HepG2 (cell line): Measurements from ENCODE around the gene CHRNB1. TPM values are rescaled to one million over a fixed set of nuclear protein-coding genes. Genes with fewer than 3 reads are reported as not detected.

Source experiments
- ATAC-seq: fragments of 200-7000 bp; cut with Tn5 transposase; 3 replicates; pipeline ENCODE4 v1.9.1; 2020; ENCODE audit warnings: mild to moderate bottlenecking, moderate library complexity
- BruUV-seq: library from RNA; stranded (reverse); fragments of 400-500 nt; replicated peaks from 2 replicates; lab custom pipeline; 2021; lab: Mats Ljungman, UMichigan
- CTCF ChIA-PET: fragments of 300-600 bp; formaldehyde crosslinking; extraction: SDS; loops from one replicate; lab custom pipeline; 2021; ENCODE audit warnings: low total read pairs, inconsistent platforms, low intra/inter-chr PET ratio; lab: Yijun Ruan, JAX
- POLR2A ChIA-PET: fragments of 350-600 bp; sonication (Branson Sonifier 250); formaldehyde crosslinking; loops from one replicate; lab custom pipeline; 2020; ENCODE audit warnings: antibody characterized with exemption, inconsistent platforms; lab: Yijun Ruan, JAX
- DNase-seq: peaks from one replicate; pipeline ENCODE4 v3.0.0-alpha.2; 2015; ENCODE audit warnings: low spot score
- FAIRE-seq: peaks from 3 replicates; lab custom pipeline; 2011; peaks lifted over from hg19 to GRCh38; lab: Jason Lieb, UNC
- H2AFZ ChIP-seq: one replicate; pipeline ENCODE4 v1.6.1; 2011; ENCODE audit warnings: low read length, inconsistent platforms
- H3K27ac ChIP-seq: fragments of 300-600 bp; 3 replicates; pipeline ENCODE4 v1.8.0; 2011; ENCODE audit warnings: mixed run types, mild to moderate bottlenecking, mixed read lengths, low read length, inconsistent platforms; ENCODE audit not compliant: insufficient read depth; ENCODE audit errors: extremely low read length
- H3K27me3 ChIP-seq, 2 experiments: fragments of 200-600 bp in 1 of 2; 2 replicates in 1 of 2; 3 replicates in 1 of 2; pipeline versions ENCODE4 v1.6.0 to v1.8.0; 2011; ENCODE audit warnings: low read length in 2 of 2, mild to moderate bottlenecking in 2 of 2, moderate library complexity in 2 of 2, inconsistent platforms in 1 of 2; ENCODE audit not compliant: insufficient read depth in 2 of 2, control insufficient read depth in 1 of 2
- H3K36me3 ChIP-seq, 2 experiments: fragments of 200-600 bp in 1 of 2; replicated peaks in 1 of 2; 2 replicates in 1 of 2; 3 replicates in 1 of 2; pipeline versions ENCODE4 v1.5.1 to v1.8.0; 2011; ENCODE audit warnings: low read length in 2 of 2, inconsistent platforms in 1 of 2; ENCODE audit not compliant: insufficient read depth in 2 of 2, control insufficient read depth in 1 of 2
- H3K4me1 ChIP-seq: 2 replicates; pipeline ENCODE4 v1.5.1; 2012; ENCODE audit warnings: low read length, inconsistent platforms; ENCODE audit not compliant: insufficient read depth
- H3K4me2 ChIP-seq: 2 replicates; pipeline ENCODE4 v1.6.0; 2011; ENCODE audit warnings: low read depth, low read length, inconsistent platforms
- H3K4me3 ChIP-seq, 3 experiments: fragments of 200-600 bp in 1 of 3; sonication (generic), shearing (Covaris generic) in 1 of 3; replicated peaks in 1 of 3; 2 replicates each; pipeline ENCODE4 v1.5.1; 2011 to 2016; ENCODE audit warnings: low read length in 3 of 3, inconsistent platforms in 2 of 3, low read depth in 2 of 3, mild to moderate bottlenecking in 2 of 3, control low read depth in 1 of 3, mixed read lengths in 1 of 3; ENCODE audit not compliant: insufficient read depth in 1 of 3
- H3K79me2 ChIP-seq: one replicate; pipeline ENCODE4 v1.6.1; 2011; ENCODE audit warnings: low read length, inconsistent platforms; ENCODE audit not compliant: insufficient read depth
- H3K9ac ChIP-seq: 2 replicates; pipeline ENCODE4 v1.6.0; 2011; ENCODE audit warnings: mild to moderate bottlenecking, low read depth, low read length, inconsistent platforms; ENCODE audit not compliant: insufficient read depth
- H3K9me3 ChIP-seq: 2 replicates; pipeline ENCODE4 v1.5.1; 2012; ENCODE audit warnings: mild to moderate bottlenecking, low read length
- H4K20me1 ChIP-seq: 2 replicates; pipeline ENCODE4 v1.6.0; 2011; ENCODE audit warnings: inconsistent platforms, mild to moderate bottlenecking, low read length, moderate library complexity; ENCODE audit not compliant: insufficient read depth
- CTCF ChIP-seq: sonication (generic); formaldehyde crosslinking; IDR thresholded peaks from 2 replicates; pipeline ENCODE4 v1.5.0; 2020; ENCODE audit warnings: mild to moderate bottlenecking, missing genetic modification reagents, moderate library complexity
- HIVEP1 ChIP-seq: sonication (generic); formaldehyde crosslinking; IDR thresholded peaks from 2 replicates; pipeline ENCODE4 v1.4.0; 2020; ENCODE audit warnings: mild to moderate bottlenecking, missing genetic modification reagents
- HOXD1 ChIP-seq: sonication (generic); formaldehyde crosslinking; IDR thresholded peaks from 2 replicates; pipeline ENCODE4 v1.5.0; 2020; ENCODE audit warnings: missing genetic modification reagents
- NFKB2 ChIP-seq: sonication (generic); formaldehyde crosslinking; IDR thresholded peaks from 2 replicates; pipeline ENCODE4 v1.4.0; 2020; ENCODE audit warnings: missing genetic modification reagents, borderline replicate concordance
- PCBP1 ChIP-seq: fragments of 200-400 bp; formaldehyde crosslinking; IDR thresholded peaks from 2 replicates; pipeline ENCODE4 v1.6.1; 2017; ENCODE audit warnings: mild to moderate bottlenecking, low read depth, low read length, borderline replicate concordance
- TCF7 ChIP-seq: sonication (generic); IDR thresholded peaks from 2 replicates; pipeline ENCODE4 v1.6.1; 2016; ENCODE audit warnings: antibody characterized with exemption, low read depth
- TEAD3 ChIP-seq: optimal IDR thresholded peaks from 2 replicates; pipeline ENCODE3; 2016; ENCODE audit warnings: borderline replicate concordance
- TGIF2 ChIP-seq: IDR thresholded peaks from 2 replicates; pipeline ENCODE4 v1.6.1; 2016; ENCODE audit warnings: control low read depth, missing compliant biosample characterization
- WIZ ChIP-seq: sonication (generic); formaldehyde crosslinking; IDR thresholded peaks from 2 replicates; pipeline ENCODE4 v1.5.1; 2020; ENCODE audit warnings: mild to moderate bottlenecking, missing genetic modification reagents
- ZFX ChIP-seq: sonication (generic); formaldehyde crosslinking; IDR thresholded peaks from 2 replicates; pipeline ENCODE4 v1.4.0; 2020; ENCODE audit warnings: mild to moderate bottlenecking, low read depth, missing genetic modification reagents, moderate library complexity
- ZFY ChIP-seq: sonication (generic); formaldehyde crosslinking; IDR thresholded peaks from 2 replicates; pipeline ENCODE4 v1.4.0; 2020; ENCODE audit warnings: missing genetic modification reagents
- ZMAT3 ChIP-seq: sonication (generic); formaldehyde crosslinking; conservative IDR thresholded peaks from 2 replicates; pipeline ENCODE4 v1.7.0; 2021; ENCODE audit warnings: missing genetic modification reagents
- ZNF44 ChIP-seq: sonication (generic); formaldehyde crosslinking; IDR thresholded peaks from 2 replicates; pipeline ENCODE4 v1.5.1; 2020; ENCODE audit warnings: mild to moderate bottlenecking, missing genetic modification reagents
- ZNF891 ChIP-seq: sonication (generic); formaldehyde crosslinking; IDR thresholded peaks from 2 replicates; pipeline ENCODE4 v1.5.0; 2020; ENCODE audit warnings: mild to moderate bottlenecking, missing genetic modification reagents
- WGBS: methylation state at CpG from one replicate; pipeline ENCODE4 v1.1.6; 2017; ENCODE audit warnings: low lambda C conversion rate; 5-methylcytosine and 5-hydroxymethylcytosine counted together
- in situ Hi-C: cut with HindIII; loops from 2 replicates; pipeline ENCODE4 v1.10.0; 2017; ENCODE audit warnings: low pct_unique_long_range_greater_than_20kb; ENCODE audit not compliant: extremely low pct_ligation_motif_present
- intact Hi-C: fragments of 100-400 bp; cut with micrococcal nuclease; formaldehyde crosslinking; loops from one replicate; pipeline ENCODE4 v1.10.0; 2022; ENCODE audit not compliant: unreplicated experiment
- polyA plus RNA-seq, 8 experiments: library from polyadenylated mRNA; depleted of rRNA in 3 of 8; stranded (reverse) in 7 of 8; unstranded in 1 of 8; fragments of >200 nt; fragmentation: Illumina TruSeq in 4 of 8; extraction: Trizol in 4 of 8; gene quantifications; 2 replicates each; pipeline versions ENCODE4 v1.2.1 to v1.2.3, GENCODE V29; 2011 to 2016; ENCODE audit warnings: low read depth in 4 of 8, missing spikeins in 1 of 8, mixed read lengths in 1 of 8; ENCODE audit not compliant: insufficient read depth in 1 of 8
- total RNA-seq, 5 experiments: library from RNA; depleted of rRNA; stranded (reverse); fragments of >200 nt; fragmentation: Illumina TruSeq; extraction: Trizol; gene quantifications; 2 replicates each; pipeline ENCODE4 v1.2.3, GENCODE V29; 2016; ENCODE audit warnings: low read depth in 1 of 5
- TF ChIP-seq, protein P1 (sequence below): sonication (generic); formaldehyde crosslinking; IDR thresholded peaks from 2 replicates; pipeline ENCODE4 v1.4.0; 2020; ENCODE audit warnings: mild to moderate bottlenecking, missing genetic modification reagents
- TF ChIP-seq, protein P2 (sequence below): sonication (generic); formaldehyde crosslinking; IDR thresholded peaks from 2 replicates; pipeline ENCODE4 v1.5.1; 2020; ENCODE audit warnings: mild to moderate bottlenecking, moderate library complexity, missing genetic modification reagents

The CHRNB1 gene
- total and polyA plus RNA-seq, 2 of the 13 experiments (the other 11 are each of a cell fraction or from before 2014, with no cell fraction given) = 5.4 to 33.7 TPM

DNA sequence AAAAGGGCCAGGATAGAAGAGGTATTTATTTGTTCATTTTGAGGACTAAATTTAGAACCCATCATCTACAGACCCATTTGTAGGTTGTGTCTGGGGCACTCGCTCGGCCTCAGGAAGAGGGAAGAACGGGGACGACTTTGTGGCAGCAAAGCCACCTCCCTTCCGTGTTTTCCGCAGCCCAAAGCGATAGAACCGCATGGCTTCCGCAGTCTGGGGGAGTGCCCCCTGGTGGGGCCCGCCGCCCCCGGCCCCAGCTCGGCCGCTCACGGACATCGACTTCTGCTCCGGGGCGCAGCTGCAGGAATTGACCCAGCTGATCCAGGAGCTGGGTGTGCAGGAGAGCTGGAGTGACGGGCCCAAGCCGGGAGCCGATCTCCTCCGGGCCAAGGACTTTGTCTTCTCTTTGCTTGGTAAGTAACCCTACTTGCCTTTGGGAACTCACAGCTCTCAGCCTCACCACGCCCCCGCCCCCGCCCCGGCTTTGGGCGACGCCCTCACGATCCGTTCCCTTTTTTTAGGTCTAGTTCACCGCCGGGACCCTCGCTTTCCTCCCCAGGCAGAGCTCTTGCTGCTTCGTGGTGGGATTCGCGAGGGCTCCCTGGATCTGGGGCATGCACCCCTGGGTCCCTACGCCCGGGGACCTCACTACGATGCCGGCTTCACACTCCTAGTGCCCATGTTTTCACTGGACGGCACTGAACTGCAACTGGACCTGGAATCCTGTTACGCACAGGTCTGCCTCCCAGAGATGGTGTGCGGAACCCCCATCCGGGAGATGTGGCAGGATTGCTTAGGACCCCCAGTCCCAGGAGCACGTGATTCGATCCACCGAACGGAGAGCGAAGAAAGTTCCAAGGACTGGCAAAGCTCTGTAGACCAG is 8.9 kb upstream of the CHRNB1 start:
- intact Hi-C loops = loop anchor here (1.0 to 2.0 kb wide), 2 partner anchors 32 to 75 kb away; partner anchors contain the start of gene TMEM256
- POLR2A ChIA-PET = interaction anchor here (1.0 to 3.8 kb wide), 11 partner anchors 10 to 252 kb away, joined by 3 to 52 read pairs (median 4); partner anchors contain the start of genes CHRNB1, MPDU1, POLR2A and SLC35G6
- H3K27ac ChIP-seq = peak overlapping the region; percentile 13
- no peaks in the 10 kb centered on the region for H4K20me1 ChIP-seq
- 56% methylated on average over 31 of the region's 49 CpGs for whole genome bisulfite sequencing
- CTCF ChIA-PET = interaction anchor here (0.7 to 2.1 kb wide), 2 partner anchors 68 to 80 kb away, joined by 3 to 11 read pairs; no protein-coding TSS in a partner anchor
- in situ Hi-C loops = loop anchor here (5.0 kb wide), 2 partner anchors 41 to 79 kb away; partner anchors contain the start of genes TMEM95 and ZBTB4
- TSS peak; percentile 85 for BruUV-seq
- peak; percentile 29 for ATAC-seq
- peaks cover 0 to 2% of the 10 kb centered on the region in 2 experiments; a peak in 2 of 5 replicates for H3K27me3 ChIP-seq
- peak overlapping the region; percentile 62 to 75 (median 72) for H3K4me3 ChIP-seq
- no peak for DNase-seq
- H3K36me3 ChIP-seq = no peaks in the 10 kb centered on the region
- H3K4me1 ChIP-seq = peaks cover 30% of the 10 kb centered on the region
- no peak for FAIRE-seq
- H3K9me3 ChIP-seq = no peaks in the 10 kb centered on the region
- H2AFZ ChIP-seq = no peak overlapping the region
- peak overlapping the region; percentile 85 for H3K4me2 ChIP-seq
- no peaks in the 10 kb centered on the region for H3K79me2 ChIP-seq
- H3K9ac ChIP-seq = peak overlapping the region; percentile 58
- TF ChIP-seq ZFY (CRISPR knock-in tag) (no peak), ZNF891 (peak; percentile 60; the same call in 1 of the 2 replicates), TCF7 (no peak), ZFX (CRISPR knock-in tag) (peak; percentile 13; the same call in 1 of the 2 replicates), ZNF44 (CRISPR knock-in tag) (no peak), NFKB2 (peak; percentile 9; the same call in 1 of the 2 replicates), TEAD3 (CRISPR knock-in tag) (no peak), CTCF (CRISPR knock-in tag) (peak; percentile 56), HOXD1 (0 out of 2 replicates have a peak, but pooled peaks have one; percentile 7), HIVEP1 (CRISPR knock-in tag) (no peak), TGIF2 (peak; percentile 16; the same call in 1 of the 2 replicates), WIZ (CRISPR knock-in tag) (no peak), PCBP1 (0 out of 2 replicates have a peak, but pooled peaks have one; percentile 19), ZMAT3 (CRISPR knock-in tag) (0 out of 2 replicates have a peak, but pooled peaks have one; percentile 52)
- TF ChIP-seq, protein P1, sequence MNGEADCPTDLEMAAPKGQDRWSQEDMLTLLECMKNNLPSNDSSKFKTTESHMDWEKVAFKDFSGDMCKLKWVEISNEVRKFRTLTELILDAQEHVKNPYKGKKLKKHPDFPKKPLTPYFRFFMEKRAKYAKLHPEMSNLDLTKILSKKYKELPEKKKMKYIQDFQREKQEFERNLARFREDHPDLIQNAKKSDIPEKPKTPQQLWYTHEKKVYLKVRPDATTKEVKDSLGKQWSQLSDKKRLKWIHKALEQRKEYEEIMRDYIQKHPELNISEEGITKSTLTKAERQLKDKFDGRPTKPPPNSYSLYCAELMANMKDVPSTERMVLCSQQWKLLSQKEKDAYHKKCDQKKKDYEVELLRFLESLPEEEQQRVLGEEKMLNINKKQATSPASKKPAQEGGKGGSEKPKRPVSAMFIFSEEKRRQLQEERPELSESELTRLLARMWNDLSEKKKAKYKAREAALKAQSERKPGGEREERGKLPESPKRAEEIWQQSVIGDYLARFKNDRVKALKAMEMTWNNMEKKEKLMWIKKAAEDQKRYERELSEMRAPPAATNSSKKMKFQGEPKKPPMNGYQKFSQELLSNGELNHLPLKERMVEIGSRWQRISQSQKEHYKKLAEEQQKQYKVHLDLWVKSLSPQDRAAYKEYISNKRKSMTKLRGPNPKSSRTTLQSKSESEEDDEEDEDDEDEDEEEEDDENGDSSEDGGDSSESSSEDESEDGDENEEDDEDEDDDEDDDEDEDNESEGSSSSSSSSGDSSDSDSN (CRISPR knock-in tag) = 0 out of 2 replicates have a peak, but pooled peaks have one; percentile 51
- TF ChIP-seq, protein P2, sequence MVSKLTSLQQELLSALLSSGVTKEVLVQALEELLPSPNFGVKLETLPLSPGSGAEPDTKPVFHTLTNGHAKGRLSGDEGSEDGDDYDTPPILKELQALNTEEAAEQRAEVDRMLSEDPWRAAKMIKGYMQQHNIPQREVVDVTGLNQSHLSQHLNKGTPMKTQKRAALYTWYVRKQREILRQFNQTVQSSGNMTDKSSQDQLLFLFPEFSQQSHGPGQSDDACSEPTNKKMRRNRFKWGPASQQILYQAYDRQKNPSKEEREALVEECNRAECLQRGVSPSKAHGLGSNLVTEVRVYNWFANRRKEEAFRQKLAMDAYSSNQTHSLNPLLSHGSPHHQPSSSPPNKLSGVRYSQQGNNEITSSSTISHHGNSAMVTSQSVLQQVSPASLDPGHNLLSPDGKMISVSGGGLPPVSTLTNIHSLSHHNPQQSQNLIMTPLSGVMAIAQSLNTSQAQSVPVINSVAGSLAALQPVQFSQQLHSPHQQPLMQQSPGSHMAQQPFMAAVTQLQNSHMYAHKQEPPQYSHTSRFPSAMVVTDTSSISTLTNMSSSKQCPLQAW = 0 out of 2 replicates have a peak, but pooled peaks have one; percentile 36
